HPDE6-E6E7 (cell line): Measurements from ENCODE around the gene LIPA.

Source experiments
- DNase-seq: peaks from one replicate; pipeline ENCODE4 v3.0.0; 2011; ENCODE audit warnings: missing footprints; ENCODE audit errors: extremely low spot score

Gene LIPA

DNA sequence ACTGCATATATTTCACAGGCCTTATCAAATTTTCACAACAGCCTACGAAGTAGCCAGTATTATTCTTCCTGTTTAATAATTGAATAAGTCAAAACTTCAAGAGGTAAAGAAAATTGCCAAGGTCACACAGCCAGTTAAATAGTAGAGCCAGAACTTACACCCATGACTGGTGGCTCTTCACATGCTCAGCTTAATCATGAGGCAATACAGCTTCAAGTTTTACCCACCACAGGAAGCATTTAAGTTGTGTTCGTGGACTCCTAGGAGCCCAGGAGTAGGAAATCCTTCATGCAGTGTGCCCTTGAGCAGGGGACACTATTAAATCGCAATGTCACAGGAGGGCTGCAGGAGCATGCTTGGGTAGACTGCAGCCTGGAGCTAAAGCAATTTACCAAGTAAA lies 11.1 kb downstream of the LIPA start:
- no peak for DNase-seq

DNA sequence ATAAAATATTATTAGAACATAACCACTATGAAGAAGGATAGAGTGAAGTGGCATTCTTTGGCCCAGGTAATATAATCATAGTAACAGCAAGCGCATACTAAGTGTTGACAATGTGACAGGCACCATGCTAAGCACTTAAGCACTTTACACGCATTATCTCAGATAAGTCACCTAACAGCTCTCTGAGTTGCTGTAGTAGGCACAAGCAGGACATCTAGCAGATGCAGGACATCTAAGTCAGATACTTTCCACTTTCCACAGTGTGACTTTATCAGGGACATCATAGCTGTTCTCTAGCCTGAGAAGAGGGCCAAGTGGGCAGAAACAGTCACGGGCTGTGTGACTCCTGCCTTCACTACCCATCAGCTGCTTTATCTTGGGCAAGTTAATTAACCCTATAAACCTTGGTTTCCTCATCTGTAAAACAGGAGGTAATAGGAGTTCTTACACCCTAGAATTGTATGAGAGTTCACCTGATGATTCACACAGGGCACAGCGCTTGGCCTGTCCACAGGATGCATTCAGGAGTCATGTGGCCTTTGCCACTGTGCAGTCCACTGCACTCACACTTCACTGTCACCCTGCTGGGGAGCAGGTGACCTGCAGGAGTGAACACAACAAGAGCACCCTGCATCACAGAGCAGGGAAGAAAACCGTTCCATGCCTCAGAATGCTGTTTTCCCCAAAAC lies 12.5 kb downstream of the LIPA start:
- DNase-seq = no peak

DNA sequence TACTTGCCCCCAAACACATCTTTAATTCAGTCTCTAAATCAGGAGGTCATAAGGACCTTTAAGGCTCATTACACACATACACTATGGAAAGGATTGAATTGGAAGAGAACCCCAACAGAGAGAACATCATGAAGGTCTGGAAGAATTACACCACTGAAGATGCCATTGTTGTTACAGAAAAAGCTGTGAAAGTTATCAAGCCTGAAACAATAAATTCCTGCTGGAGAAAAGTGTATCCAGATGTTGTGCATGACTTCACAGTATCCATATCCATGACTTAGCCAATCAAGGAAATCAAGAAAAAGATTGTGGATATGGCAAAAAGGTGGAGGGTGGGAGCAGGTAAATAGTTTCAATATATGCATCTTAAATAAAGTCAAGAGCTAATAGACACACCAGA lies 13.7 kb downstream of the LIPA start:
- DNase-seq = no peak

DNA sequence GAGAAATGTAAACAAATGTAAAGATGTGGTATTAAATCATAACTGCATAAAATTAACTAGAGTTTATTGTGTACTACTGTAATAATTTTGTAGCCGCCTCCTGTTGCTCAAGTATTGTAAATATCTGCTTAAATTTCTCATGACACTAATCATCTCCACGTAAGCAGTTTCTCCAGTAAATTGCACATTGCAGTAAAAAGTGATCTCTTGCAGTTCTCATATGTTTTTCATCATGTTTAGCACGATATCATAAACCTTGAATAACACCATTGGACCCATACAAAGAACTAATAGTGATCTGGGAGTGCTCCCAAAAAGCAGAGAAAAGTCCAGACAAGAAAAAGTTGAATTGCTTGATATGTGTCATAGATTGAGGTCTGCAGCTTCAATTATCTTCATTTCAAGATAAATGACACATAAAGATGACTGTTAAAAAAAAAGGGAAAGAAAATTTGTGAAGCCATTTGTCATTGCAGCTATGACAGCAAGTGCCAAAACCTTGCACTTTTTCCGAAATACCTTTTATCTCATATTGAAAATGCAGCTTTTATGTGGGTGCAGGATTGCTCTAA lies 15.3 kb downstream of the LIPA start:
- DNase-seq = no peak

DNA sequence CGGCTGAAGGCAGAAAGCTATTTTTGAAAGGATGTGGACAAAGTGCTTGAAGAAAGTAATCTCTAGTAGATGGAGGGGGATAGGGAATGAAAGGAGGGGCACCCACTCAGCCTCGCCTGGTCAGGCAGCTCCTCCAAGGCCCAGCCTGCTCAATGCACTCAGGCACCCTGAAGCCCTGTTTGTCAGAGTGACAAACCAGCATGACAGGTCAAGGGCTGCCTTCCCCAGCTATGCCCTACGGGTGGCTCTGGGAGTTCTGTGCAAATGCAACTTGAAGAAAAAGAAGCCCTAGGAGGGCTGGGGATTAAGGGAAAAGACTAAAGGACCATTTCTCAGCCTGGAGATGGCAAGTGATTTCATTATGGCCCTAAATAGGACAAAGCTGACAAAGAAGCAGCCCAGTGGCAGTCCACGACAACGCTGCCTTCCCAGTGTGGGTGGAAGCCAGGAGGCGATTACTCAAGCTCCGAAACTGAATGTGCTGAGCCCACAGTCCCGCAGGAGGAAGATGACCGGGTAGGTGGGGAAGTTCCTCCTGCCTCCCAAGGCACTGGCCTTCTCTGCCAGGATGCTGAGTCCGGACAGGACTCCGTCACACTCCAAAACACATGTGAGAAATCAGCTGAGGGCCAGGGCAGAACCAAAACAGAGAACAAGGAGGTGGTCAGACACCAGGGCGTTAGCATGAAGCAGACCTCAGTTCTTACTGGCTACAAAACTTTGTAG lies 16.3 kb downstream of the LIPA start:
- DNase-seq = no peak

DNA sequence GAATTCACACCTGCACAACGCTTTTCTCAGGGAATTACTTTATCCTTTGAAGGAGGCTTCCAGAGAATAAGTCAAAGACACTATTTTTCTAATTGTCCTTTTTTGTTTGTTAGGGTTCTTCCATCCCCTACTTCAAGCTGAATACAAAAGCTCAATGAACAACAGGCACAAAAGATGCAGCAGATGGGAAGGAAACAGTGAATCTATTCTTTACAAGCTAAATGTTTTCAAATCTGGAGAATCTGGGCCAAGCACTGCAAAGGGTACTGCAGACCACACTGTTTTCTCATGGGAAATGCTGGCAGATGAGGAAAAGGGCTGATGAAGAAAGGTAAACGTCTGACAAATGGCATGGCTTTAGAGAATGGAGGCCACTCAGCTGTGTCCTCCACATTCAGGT lies 18.5 kb downstream of the LIPA start:
- no peak for DNase-seq

DNA sequence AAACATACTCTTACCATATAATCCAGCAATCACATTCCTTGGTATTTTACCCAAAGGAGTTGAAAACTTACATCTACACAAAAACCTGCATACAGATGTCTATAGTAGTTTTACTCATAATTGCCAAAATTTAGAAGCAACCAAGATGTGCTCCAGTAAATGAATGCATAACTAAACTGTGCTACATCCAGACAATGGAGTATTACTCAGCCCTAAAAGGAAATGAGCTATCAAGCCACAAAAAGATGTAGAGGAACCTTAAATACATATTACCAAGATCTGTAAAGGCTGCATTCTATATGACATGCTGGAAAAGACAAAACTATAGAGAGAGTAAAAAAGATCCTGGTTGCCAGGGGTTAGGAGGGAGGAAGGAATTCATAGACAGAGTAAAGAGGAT lies 22.6 kb downstream of the LIPA start:
- DNase-seq = no peak

DNA sequence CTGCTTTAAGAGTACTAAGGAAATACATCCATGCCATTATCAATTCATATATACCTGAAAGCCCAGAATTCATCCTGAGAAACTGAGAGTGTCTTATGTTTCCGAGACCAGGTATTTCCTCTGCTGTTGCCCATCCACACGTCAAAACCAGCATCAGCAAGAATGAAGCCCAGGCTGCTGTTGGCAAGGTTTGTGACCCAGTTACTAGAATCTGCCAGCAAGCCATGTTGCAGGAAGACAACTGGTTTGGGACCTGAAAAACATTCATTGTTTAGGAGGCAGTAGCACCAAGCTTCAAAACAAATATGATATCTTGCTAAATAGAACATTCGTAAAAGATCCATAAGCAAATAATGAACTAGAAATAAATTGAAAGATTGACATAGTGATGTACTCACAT lies 23.4 kb downstream of the LIPA start:
- no peak for DNase-seq

DNA sequence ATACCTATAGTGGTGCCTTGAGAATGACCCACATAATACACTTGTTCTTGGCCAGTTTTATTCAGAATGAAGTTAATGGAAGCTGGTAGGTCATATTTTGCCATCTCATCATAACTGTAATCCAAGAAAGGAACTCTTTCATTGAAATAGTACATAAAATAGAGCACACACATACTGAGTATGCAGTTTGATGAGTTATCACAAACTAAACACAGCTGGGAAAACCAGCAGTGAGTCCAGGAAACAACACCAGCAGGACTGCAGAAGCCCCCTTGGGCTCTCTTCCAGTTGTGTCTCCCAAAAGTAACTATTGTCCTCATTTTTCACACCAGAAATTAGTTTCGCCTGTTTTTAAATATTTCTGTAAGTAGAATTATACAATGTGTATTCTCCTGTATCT lies 24.7 kb downstream of the LIPA start:
- no peak for DNase-seq

DNA sequence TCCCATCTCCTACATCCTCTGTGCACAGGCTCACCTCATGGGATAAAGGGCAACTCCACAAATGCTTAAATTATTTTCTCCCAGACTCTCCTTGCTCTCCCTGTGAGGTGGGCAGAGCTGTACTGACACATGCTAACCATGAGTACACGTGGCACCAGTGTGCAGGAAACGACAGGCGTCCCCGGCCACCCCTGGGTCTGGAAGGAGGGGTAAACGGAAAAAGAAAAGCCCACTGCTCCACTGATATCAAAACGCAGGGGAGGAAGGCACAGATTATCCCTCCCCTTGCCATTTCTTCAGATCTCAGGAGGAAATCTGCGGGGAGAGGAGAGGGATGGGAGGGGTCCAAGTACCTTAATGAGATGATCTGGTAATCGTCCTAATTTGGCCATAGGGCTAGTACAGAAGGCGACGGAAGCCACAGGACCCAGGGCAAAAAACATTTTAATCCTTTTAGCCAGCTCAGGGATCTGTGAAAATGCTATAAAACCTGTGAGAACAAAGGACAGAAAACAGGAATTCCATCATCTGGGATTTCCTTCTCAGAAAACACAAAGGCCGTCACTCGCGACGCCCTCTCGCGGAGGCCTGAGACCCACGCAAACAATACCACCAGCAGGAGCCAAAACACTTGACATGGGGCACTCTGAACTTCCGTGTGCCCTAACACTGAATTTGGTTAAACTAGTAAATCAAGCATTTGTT lies 26.7 kb downstream of the LIPA start:
- DNase-seq = no peak

DNA sequence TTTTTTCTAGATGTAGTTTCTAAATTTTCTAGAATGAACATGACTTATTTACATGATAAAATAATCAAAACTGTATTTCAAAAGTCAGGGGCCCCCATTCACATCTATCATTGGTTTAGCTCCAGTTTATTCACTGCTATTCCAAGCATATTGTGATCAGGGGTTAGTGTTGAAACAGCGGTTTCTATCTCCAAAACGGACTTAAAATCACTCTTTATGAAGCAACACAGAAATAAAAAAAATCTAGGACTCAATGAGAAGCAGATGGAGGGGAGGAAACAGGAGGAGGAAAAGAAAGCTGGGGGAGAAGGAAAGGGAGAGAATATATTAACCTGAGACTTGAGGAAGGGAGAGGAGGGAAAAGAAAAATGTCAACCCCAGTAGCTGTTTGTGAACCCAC lies 29.7 kb downstream of the LIPA start:
- DNase-seq = no peak

DNA sequence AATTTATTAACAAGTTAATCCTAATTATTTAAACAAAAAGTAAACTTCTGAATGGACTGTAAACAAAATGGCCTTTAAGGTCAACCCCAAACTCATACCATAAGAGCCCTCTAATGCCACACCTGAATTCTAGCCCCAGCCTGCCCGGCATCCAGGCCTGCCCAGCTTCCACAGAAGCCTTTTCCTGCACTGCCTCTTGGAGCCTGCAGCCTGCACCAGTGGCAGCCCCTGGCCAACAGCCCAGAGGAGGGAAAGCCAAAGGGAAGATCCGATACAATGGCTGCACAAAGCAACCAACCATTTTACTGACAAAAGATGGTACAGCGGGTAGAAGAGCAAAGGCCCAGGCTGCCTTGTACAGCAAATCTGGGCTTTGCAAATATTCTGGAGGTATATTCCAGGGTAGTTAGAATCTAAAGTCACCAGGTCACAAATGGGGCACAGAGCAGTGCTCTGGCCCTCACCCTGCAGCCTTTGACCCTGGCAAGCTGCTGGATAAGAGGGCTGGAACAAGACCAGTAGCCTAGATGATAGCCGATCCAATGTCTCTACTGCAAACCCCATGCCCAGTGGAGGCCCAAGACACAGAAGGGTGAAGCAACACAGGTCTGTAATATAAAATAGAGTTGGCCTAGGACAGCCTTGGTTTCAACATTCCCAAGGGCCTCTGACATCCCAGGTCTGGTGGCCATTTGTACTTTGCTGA lies 31.9 kb downstream of the LIPA start:
- no peak for DNase-seq

DNA sequence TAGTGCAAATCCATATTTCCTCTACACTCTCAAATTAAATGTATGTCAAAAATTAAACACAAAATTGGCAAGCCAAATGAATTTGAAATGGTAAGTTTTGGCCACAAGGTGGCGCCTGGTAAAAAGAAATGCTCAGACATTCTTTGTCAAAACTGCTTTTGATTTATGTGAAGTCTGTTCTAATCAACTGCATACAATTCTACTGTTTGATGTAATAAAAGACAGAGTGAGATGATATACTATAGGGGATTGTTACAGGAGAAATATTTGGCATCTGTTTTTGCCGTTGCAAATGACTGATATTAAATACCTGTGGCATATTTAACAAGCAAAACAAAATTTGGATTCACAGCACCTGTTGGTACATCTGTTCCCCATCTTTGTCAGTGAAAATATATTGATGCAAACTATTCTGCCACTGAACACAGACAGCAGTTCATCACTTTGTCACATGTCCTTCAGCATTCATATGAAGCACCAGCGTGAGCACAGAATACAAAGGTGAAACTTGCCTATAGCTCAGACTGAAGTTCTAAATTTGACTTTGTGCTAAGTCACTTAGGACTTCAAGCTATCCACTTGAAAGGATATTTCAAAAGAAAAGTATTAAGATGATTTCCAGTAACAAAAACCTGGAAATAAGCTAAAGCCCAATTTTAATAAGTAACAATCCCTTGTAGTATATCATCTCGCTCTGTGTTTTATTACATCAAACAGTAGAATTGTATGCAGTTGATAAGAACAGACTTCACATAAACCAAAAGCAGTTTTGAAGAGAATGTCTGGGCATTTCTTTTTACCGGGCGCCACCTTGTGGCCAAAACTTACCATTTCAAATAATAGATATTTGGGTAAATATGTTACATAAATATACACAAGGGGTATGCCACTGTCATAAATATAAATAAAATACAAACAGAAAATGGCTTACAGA lies 34.3 kb downstream of the LIPA start:
- DNase-seq = no peak

DNA sequence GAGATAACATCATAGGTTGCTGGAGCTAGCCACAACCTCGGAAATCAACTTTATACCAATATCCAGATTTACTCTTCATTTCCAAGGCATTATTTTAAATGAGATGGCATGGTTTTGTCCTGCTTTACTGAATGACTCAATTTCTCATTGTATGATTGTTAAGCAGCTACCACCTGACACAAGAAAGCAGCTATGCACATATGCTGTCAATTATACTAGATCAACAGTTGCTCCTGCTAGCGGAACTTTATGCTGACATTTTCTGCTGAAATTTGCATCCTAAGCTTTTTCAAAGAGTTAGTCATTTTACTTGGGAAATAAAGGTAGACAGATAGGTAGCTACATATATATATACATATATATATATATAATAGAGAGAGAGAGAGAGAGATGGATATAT lies 35.5 kb downstream of the LIPA start:
- DNase-seq = no peak

DNA sequence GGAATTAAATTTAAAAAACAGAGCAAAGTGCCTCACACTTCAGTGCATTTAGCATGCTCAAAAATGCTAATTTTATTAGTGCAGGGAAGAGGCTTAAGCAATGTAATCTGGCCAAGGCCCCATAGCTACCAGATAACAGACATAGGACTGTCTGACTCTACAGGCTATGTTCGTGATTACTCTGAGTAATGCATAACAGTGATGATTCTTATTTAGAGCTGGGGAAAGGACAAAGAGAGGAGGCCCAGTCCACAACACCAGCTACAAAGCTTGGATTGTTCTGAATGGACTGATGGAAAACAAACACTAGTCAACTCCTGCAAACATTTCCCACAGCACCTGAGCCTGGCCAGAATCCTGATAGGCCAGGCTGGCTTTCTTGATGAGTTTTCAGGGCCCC lies 36.1 kb downstream of the LIPA start:
- DNase-seq = no peak

DNA sequence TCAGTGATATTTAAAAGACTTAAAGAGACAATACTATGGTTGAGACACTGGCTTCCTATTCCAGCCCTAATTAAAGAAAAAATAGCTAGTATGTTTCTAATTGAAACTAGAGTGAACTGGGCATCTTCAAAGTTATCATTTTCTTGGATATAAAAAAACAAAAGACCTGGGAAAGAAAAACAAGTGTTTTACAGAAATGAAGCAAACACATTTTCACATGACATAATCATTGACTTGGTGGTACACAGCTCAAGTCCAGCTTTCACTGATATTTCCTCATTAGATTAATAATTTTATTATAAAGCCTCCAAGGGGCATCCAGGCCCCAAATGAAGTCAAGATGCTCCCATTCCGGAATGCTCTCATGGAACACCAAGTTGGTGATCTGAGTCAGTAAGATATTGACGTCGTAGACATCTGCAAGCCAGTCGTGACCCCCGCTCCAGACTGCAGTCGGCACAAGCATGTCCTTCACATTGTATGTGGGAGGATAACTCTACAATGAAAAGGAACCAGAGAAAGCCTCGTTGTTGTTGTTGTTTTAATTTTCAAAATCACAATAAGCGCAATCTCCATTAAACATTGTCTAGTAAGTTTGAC lies 36.9 kb downstream of the LIPA start:
- no peak for DNase-seq

DNA sequence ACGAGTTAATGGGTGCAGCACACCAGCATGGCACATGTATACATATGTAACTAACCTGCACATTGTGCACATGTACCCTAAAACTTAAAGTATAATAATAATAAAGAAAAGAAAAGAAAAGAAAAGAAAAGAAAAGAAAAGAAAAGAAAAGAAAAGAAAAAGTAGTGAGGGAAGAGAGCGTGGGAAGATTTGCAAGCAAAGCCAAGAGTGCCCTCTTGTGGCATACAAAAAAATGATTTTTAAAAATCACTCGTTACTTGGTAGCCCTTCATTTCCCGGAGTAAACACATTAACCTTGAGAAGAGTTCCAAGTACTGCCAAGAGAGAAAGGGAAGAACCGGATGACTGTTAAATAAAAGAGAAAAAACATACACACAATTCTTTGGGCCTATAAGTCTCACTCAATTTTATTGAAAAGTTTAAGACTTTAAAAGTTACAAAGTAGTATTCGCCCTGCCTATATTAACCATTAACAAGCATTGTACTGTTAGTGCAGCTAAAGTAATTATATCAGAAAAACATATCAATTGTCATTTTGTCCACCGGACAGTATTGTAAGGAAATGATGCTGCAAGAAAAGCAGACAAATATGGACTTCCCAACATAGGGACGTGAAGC lies 38.3 kb downstream of the LIPA start:
- no peak for DNase-seq

DNA sequence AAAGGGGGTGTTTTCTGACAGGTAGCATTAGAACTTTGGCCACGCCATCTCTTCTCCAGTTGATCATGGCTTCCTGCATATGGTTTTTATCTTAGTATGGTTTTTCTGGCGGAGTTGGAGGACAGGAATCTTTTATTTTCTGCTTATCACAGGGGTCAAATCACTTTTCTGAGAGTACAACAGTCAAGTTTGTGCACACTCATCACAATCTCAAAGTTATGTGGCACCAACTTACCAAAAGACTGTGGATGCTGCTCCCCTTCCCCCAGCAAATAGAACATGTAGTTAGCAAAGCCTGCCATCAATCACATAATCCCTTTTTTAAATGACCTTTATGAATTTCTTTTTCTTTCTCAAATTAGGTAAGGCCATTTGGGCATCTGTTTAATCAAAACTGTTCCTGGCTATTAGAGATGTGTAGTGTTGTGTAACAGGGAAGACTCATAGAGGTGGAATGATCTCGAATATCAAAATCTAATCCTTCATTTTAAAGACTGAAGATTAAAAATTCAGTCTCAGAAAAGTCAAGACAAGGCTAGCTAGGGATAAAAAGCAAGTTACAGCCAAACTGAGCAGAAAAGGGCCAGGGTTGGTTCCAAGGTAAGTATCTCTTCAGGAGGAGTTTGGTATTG lies 40.7 kb downstream of the LIPA start:
- no peak for DNase-seq

DNA sequence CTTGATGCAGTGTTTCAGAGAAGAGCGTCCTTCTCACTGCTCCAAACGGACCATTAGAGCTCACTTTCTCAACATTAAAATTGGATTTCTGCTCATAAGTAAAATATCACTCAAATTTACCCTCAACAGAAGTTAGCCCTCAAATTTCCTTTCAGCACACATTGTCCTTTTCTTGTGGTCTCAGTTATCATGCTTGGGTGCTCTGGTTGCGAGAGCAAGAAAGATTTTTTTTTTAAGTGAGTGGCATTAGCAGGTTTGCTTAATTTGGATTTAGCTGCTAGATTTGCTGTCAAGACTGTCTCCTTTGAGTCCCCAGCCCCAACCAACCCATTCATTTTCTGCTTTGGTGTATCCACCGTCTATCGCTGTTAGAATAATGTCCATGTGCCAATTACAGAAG lies 41.9 kb downstream of the LIPA start:
- no peak for DNase-seq
